ENCODE results near the gene RNASE2.

GRCh38 chr14:20997115-20997514, 41.8 kb downstream of the RNASE2 start:
- TF ChIP-seq CTCF (IDR thresholded peaks at IDR 0.05) (no peak), POLR2A (IDR thresholded peaks at IDR 0.05) (no peak)
